Epithelial cell of prostate (primary cell): ENCODE results near the gene NPHP4.

Experiments used
- DNase-seq: peaks from one replicate; pipeline ENCODE4 v3.0.0-alpha.2; 2011; ENCODE audit warnings: low read depth, low spot score
- H3K27ac ChIP-seq: fragments of 450-650 bp; 2 replicates; pipeline ENCODE4 v1.5.1; 2017; ENCODE audit warnings: mild to moderate bottlenecking

Gene NPHP4

GRCh38 chr1:5918275-5918649, 74.0 kb downstream of the NPHP4 start:
- H3K27ac ChIP-seq = no peak overlapping the region
- no peak for DNase-seq

- no peak for DNase-seq
- no peak overlapping the region for H3K27ac ChIP-seq
Observed at GRCh38 chr1:5917591-5918274, 74.5 kb downstream of the NPHP4 start.

GRCh38 chr1:5917281-5917590, 75.0 kb downstream of the NPHP4 start:
- H3K27ac ChIP-seq = no peak overlapping the region
- no peak for DNase-seq

DNA sequence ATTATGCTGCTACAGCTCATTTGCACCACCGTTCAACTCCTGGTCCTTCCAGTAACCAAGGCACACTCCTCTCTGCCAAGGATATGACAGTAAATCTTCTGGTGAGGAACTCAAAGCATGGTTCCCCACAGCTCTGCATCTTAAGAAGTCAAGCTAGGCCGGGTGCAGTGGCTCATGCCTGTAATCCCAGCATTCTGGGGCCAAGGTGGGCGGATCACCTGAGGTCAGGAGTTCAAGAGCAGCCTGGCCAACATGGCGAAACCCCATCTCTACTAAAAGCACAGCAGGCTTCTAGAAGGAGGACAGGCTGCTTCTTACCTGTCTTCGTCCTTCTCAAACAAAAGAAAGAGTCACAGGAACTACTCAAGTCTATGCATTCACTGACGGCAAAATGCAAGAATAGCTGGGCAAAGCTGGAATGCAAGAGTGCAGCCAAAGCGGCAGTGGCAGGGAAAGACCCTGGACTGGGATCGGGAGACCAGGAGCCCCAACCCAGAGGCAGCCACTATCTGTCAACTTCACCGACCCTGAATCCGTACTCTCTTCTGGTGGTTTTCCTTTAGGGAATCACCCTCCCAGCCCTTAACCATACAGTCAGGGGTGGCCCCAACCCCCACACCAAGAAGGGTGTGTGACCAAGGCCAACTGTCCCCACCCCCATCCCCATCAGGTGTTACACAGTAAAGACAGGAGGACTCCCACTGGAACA, 75.5 kb downstream of the NPHP4 start:
- no peak for DNase-seq
- H3K27ac ChIP-seq = no peak overlapping the region

DNA sequence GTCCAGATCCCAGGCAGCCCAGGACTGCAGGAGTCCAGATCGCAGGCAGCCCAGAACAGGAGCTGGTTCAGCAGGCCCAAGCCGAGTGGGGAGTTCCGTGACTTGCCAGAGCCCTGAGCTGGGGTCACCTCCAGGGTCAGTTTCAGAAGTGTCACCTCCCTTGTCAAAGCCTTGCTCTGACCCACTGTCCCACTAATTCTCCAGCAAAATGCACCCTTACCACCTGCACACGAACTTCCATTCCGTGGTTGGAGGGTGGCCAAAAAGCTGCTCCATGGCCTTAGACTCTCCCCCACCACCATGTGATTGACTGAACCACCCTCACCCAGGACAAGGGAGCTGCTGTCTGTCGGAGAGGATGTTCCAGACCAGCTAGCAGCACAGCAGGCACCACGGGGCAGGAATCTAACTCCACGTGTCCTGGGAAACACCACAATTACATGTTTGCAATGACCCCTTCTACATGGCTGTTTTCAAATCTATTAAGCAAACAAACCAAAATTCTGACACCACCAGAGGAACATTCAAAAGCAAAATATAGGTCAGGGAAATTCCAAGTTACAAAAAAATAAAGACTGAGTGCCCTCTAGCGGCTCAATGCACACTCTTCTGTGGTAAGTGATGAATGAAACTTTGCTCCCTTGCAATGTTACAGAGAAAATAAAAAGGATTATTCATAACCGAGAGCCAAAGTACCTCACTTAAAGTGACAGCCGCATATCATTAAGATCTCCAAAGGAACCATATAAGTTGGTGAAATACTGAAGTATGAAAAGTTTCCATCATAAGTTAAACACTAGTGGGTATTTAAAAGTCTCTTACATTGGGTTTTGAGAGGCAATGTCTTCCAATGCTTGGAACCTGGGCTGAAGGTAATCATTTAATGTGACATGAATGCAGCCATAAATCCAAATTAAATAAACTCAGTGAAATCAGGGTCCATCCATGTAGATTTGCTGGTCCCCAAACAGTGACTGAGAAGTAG, 76.3 kb downstream of the NPHP4 start:
- no peak overlapping the region for H3K27ac ChIP-seq
- DNase-seq = no peak

DNA sequence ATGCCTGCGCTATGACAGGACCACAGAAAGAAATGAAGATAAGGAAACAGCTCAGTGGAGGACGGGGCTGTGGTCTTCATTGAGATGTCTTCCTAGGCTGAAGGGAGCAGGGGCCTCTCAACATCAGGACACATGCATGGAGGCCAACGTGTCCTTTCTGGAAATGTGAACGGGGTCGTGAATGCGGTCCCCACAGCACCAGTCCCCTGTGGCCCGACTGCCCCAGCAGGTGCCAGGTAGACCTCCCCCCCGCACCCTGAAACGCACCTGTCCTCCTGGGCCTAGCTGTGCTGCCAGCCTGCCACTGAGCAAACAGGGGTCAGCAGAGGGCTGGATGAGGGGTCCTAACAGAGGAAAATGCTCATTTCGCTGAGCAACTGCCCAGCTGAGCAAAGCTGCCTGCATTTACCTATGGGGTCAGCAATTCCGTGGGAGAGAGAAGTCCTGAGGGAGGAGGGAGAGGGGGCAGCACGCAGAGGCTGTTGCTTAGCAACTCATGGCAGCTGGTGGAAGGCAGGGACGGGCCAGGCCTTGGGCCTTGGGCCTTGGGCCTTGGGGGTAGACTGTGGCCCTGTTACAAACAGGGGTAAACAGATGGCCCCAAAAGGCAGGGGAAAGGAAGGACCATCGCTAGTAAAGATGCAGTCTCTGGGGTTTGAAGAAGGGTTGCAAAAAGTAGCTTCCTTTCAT, 77.4 kb downstream of the NPHP4 start:
- no peak overlapping the region for H3K27ac ChIP-seq
- no peak for DNase-seq

DNA sequence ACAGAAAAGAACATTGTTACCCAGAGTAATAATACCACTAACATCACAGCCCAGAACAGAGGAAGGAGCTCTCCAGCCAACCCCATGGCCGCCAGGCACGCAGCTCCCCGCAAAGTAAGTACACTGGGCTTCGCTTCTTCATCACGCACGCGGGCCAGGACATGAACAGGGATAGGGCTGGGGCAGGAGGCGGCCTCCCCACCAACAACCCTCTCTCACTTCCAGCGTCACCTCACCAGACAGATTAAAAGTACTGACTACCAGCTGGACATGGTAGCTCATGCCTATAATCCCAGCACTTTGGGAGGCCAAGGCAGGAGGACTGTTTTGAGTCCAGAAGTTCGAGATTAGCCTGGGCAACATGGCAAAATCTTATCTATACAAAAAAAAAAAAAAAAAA, 78.3 kb downstream of the NPHP4 start:
- DNase-seq = no peak

GRCh38 chr1:5913078-5913845, 79.0 kb downstream of the NPHP4 start:
- no peak overlapping the region for H3K27ac ChIP-seq
- no peak for DNase-seq

More for the DNA sequence above, 78.3 kb downstream of the NPHP4 start:
- H3K27ac ChIP-seq = no peak overlapping the region

GRCh38 chr1:5911871-5912271, 80.4 kb downstream of the NPHP4 start:
- no peak overlapping the region for H3K27ac ChIP-seq
- DNase-seq = no peak

- H3K27ac ChIP-seq = no peak overlapping the region
- DNase-seq = no peak
Observed at GRCh38 chr1:5911157-5911556, 81.1 kb downstream of the NPHP4 start.

DNA sequence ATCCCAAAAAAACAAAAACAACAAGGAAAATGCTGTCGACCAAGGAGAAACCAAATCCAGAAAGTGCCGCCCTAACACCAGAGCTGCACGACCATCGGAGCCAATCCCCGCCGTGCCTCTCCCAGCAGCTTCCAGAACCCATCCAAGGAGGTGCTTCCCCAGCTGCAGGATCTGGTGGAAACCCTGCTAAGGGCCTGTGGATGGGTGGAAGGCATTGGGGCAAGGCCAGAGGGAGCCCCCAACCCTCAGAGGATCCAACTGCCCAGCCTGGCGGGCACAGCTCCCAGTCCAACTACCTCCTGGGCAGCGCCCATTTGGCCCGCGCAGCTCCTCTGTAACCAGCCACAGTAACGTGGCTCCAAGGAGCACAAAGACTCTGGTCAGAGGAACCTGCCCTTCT, 81.6 kb downstream of the NPHP4 start:
- H3K27ac ChIP-seq = no peak overlapping the region
- DNase-seq = no peak

GRCh38 chr1:5910276-5910620, 82.0 kb downstream of the NPHP4 start:
- no peak overlapping the region for H3K27ac ChIP-seq
- no peak for DNase-seq

DNA sequence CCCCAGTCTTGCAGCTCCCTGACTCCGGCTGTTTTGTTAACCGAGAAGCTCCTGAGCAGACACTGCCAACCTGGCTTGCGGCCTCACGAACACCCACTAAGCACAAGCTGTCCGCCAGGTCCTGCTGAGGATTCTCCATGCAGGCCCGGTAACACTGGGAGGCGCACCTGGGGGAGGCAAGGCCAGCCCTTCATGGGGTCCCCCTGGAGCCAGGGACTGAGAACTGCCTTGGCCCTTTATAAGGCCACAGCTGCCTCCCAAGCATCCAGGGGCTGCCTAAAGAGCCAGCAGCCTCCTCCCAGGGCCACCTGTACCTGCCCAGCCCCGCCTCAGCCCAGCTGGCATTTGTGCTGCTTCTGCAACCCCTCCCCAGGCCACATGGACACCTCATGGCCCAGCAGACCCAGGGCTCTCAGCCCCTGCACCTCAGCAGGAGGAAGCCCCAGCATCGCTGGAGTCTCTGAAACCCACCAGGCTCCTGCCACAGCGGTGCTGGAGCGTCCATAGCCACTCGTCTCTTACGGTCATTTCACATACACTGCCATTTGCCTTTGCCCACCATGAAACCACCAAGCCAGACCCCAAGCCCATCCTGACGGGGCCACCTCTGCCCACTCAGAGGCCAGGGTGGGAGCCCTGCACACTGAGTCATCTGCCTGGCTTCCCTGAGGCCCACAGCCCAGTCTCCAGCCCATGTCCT, 82.5 kb downstream of the NPHP4 start:
- no peak for DNase-seq
- H3K27ac ChIP-seq = no peak overlapping the region

DNA sequence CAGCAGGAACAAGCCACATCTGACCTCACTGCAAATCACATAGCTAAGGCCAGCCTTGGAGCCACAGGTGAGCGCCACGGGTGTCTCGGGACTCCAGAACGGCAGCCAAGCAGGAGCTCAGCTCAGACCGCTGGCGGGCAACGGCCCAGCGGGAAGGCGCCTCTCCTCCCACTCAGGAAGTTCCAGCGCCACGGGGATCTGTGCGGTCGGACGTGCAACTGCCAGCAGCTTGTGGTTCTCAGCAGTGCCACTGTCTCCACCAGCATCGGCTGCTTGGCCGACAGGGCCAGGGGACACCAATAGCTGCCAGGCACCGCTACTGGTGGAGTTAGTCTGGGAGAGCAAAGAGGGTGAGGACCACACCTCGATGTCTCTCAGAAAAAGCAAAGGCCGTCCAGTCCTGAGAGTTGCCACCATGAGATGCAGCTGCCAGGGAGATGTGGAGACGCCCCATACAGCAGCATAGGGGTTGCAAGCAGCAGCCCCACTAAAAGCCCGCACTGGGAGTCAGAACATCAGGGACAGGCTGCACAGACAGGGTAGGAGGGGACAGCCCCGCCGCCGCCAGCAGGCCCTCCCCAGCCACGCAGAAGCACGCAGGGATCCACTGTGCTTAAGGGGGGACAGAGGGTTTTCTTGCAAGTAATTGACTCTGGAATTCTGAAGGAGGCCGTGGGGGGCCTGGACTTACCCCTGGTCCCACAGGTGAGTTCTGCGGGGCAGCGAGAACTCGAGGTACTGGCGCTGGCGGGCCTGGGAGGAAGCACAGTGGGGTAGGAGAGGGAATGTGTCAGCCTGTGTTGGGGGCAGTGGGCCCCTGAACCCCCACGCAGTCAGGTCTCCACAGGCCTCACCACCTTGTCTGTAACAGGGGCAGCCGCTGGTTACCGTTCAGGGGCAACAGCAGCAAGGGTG, 83.5 kb downstream of the NPHP4 start:
- no peak overlapping the region for H3K27ac ChIP-seq
- DNase-seq = no peak

GRCh38 chr1:5907966-5908365, 84.3 kb downstream of the NPHP4 start:
- DNase-seq = no peak
- no peak overlapping the region for H3K27ac ChIP-seq

DNA sequence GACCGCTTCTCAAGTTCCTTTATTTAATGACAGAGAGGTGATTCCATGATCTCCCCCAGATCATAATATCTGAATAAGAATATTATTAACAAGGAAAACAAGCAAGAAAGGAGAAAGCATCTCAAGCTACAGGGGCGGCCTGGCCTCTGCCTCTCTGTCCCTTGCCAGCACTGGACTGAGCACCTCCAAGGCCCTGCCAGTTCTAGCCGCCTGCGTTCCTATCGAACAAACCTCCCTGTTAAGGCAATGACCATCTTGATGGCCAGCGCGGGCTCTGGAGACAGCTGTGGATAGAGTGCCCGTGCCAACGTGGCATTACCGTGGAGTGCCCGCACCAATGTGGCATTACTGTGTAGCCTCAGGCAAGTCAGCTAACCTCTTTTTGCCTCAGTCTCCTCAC, 84.8 kb downstream of the NPHP4 start:
- no peak for DNase-seq
- H3K27ac ChIP-seq = no peak overlapping the region

DNA sequence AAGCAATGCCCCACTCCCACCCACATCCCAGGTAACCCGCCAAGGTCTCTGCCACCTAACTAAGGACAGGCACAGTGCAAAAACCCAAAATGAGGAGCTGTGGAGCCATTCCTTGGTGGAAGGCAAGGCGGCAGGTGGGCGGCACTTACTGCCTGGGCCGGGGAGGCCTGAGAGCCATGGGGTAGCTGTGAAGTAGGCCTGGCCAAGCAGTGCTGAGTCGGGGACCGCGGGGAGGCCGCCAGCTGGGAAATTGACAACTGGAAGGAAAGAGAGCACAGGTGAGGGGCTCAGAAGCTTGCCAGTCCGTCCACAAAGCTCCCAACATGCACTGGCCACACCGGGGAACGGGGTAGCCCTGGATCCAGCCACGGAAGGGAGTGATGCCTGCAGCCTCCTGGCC, 85.3 kb downstream of the NPHP4 start:
- no peak overlapping the region for H3K27ac ChIP-seq

GRCh38 chr1:5906116-5906515, 86.1 kb downstream of the NPHP4 start:
- no peak for DNase-seq
- H3K27ac ChIP-seq = no peak overlapping the region

More for the DNA sequence above, 85.3 kb downstream of the NPHP4 start:
- no peak for DNase-seq
